ENCODE results near the gene HLCS.

HLCS gene

GRCh38 chr21:36850372-36850771 lies 116.1 kb downstream of the HLCS start:
- DNase-seq (ENCODE audit: low read depth, low spot score), result no peak
- Histone ChIP-seq H3K9me3 (ENCODE audit: insufficient read depth, low read length) (no peaks in the 10 kb centered on the region), H3K36me3 (ENCODE audit: insufficient read depth, insufficient read length, low read length) (no peaks in the 10 kb centered on the region), H3K4me1 (ENCODE audit: insufficient read depth, insufficient read length) (peaks cover 3% of the 10 kb centered on the region), H3K27me3 (ENCODE audit: insufficient read depth, insufficient read length) (no peaks in the 10 kb centered on the region), H3K4me3 (ENCODE audit: insufficient read length, low read depth) (no peak overlapping the region), H3K9ac (ENCODE audit: insufficient read length, low read depth) (no peak overlapping the region)
- TF ChIP-seq YY1 (IDR thresholded peaks at IDR 0.05; ENCODE audit: insufficient read depth, insufficient read length) (no peak), ZNF274 (IDR thresholded peaks at IDR 0.05; ENCODE audit: low read depth, low read length) (no peak), SUZ12 (IDR thresholded peaks at IDR 0.05; ENCODE audit: extremely low read depth, insufficient read depth, insufficient read length) (no peak)

GRCh38 chr21:36849461-36850105 lies 116.9 kb downstream of the HLCS start:
- no peak for DNase-seq (ENCODE audit: low read depth, low spot score)
- Histone ChIP-seq H3K4me3 (ENCODE audit: insufficient read length, low read depth) (no peak overlapping the region), H3K9ac (ENCODE audit: insufficient read length, low read depth) (no peak overlapping the region), H3K36me3 (ENCODE audit: insufficient read depth, insufficient read length, low read length) (no peaks in the 10 kb centered on the region), H3K4me1 (ENCODE audit: insufficient read depth, insufficient read length) (peaks cover 3% of the 10 kb centered on the region), H3K9me3 (ENCODE audit: insufficient read depth, low read length) (no peaks in the 10 kb centered on the region), H3K27me3 (ENCODE audit: insufficient read depth, insufficient read length) (no peaks in the 10 kb centered on the region)
- no peak for TF ChIP-seq ZNF274 (IDR thresholded peaks at IDR 0.05; ENCODE audit: low read depth, low read length)
- no peak for TF ChIP-seq YY1 (IDR thresholded peaks at IDR 0.05; ENCODE audit: insufficient read depth, insufficient read length)
- TF ChIP-seq SUZ12 (IDR thresholded peaks at IDR 0.05; ENCODE audit: extremely low read depth, insufficient read depth, insufficient read length), result no peak

GRCh38 chr21:36848730-36849274 lies 117.7 kb downstream of the HLCS start:
- Histone ChIP-seq H3K9ac (ENCODE audit: insufficient read length, low read depth) (no peak overlapping the region), H3K36me3 (ENCODE audit: insufficient read depth, insufficient read length, low read length) (no peaks in the 10 kb centered on the region), H3K4me3 (ENCODE audit: insufficient read length, low read depth) (no peak overlapping the region), H3K9me3 (ENCODE audit: insufficient read depth, low read length) (no peaks in the 10 kb centered on the region), H3K27me3 (ENCODE audit: insufficient read depth, insufficient read length) (no peaks in the 10 kb centered on the region), H3K4me1 (ENCODE audit: insufficient read depth, insufficient read length) (peaks cover 3% of the 10 kb centered on the region)
- no peak for DNase-seq (ENCODE audit: low read depth, low spot score)
- no peak for TF ChIP-seq YY1 (IDR thresholded peaks at IDR 0.05; ENCODE audit: insufficient read depth, insufficient read length)
- TF ChIP-seq SUZ12 (IDR thresholded peaks at IDR 0.05; ENCODE audit: extremely low read depth, insufficient read depth, insufficient read length), result no peak
- TF ChIP-seq ZNF274 (IDR thresholded peaks at IDR 0.05; ENCODE audit: low read depth, low read length), result no peak

GRCh38 chr21:36847189-36847588 lies 119.3 kb downstream of the HLCS start:
- H3K9me3 ChIP-seq (ENCODE audit: insufficient read depth, low read length), result no peaks in the 10 kb centered on the region
- TF ChIP-seq ZNF274 (IDR thresholded peaks at IDR 0.05; ENCODE audit: low read depth, low read length) (no peak), SUZ12 (IDR thresholded peaks at IDR 0.05; ENCODE audit: extremely low read depth, insufficient read depth, insufficient read length) (no peak), YY1 (IDR thresholded peaks at IDR 0.05; ENCODE audit: insufficient read depth, insufficient read length) (no peak)
- H3K27me3 ChIP-seq (ENCODE audit: insufficient read depth, insufficient read length), result no peaks in the 10 kb centered on the region
- DNase-seq (ENCODE audit: low read depth, low spot score), result no peak
- no peak overlapping the region for H3K9ac ChIP-seq (ENCODE audit: insufficient read length, low read depth)
- H3K36me3 ChIP-seq (ENCODE audit: insufficient read depth, insufficient read length, low read length), result no peaks in the 10 kb centered on the region
- H3K4me3 ChIP-seq (ENCODE audit: insufficient read length, low read depth), result no peak overlapping the region
- peaks cover under 1% of the 10 kb centered on the region for H3K4me1 ChIP-seq (ENCODE audit: insufficient read depth, insufficient read length)

GRCh38 chr21:36846631-36847030 lies 119.8 kb downstream of the HLCS start:
- H3K9ac ChIP-seq (ENCODE audit: insufficient read length, low read depth), result no peak overlapping the region
- TF ChIP-seq YY1 (IDR thresholded peaks at IDR 0.05; ENCODE audit: insufficient read depth, insufficient read length), result no peak
- TF ChIP-seq SUZ12 (IDR thresholded peaks at IDR 0.05; ENCODE audit: extremely low read depth, insufficient read depth, insufficient read length), result no peak
- no peak for TF ChIP-seq ZNF274 (IDR thresholded peaks at IDR 0.05; ENCODE audit: low read depth, low read length)
- no peaks in the 10 kb centered on the region for H3K36me3 ChIP-seq (ENCODE audit: insufficient read depth, insufficient read length, low read length)
- DNase-seq (ENCODE audit: low read depth, low spot score), result no peak
- no peak overlapping the region for H3K4me3 ChIP-seq (ENCODE audit: insufficient read length, low read depth)
- H3K4me1 ChIP-seq (ENCODE audit: insufficient read depth, insufficient read length), result no peaks in the 10 kb centered on the region
- H3K27me3 ChIP-seq (ENCODE audit: insufficient read depth, insufficient read length), result no peaks in the 10 kb centered on the region
- H3K9me3 ChIP-seq (ENCODE audit: insufficient read depth, low read length), result no peaks in the 10 kb centered on the region

GRCh38 chr21:36845790-36846189 lies 120.7 kb downstream of the HLCS start:
- Histone ChIP-seq H3K4me3 (ENCODE audit: insufficient read length, low read depth) (no peak overlapping the region), H3K4me1 (ENCODE audit: insufficient read depth, insufficient read length) (no peaks in the 10 kb centered on the region), H3K36me3 (ENCODE audit: insufficient read depth, insufficient read length, low read length) (no peaks in the 10 kb centered on the region), H3K27me3 (ENCODE audit: insufficient read depth, insufficient read length) (no peaks in the 10 kb centered on the region), H3K9ac (ENCODE audit: insufficient read length, low read depth) (no peak overlapping the region), H3K9me3 (ENCODE audit: insufficient read depth, low read length) (no peaks in the 10 kb centered on the region)
- DNase-seq (ENCODE audit: low read depth, low spot score), result no peak
- TF ChIP-seq ZNF274 (IDR thresholded peaks at IDR 0.05; ENCODE audit: low read depth, low read length) (no peak), SUZ12 (IDR thresholded peaks at IDR 0.05; ENCODE audit: extremely low read depth, insufficient read depth, insufficient read length) (no peak), YY1 (IDR thresholded peaks at IDR 0.05; ENCODE audit: insufficient read depth, insufficient read length) (no peak)

GRCh38 chr21:36845070-36845469 lies 121.4 kb downstream of the HLCS start:
- no peak overlapping the region for H3K9ac ChIP-seq (ENCODE audit: insufficient read length, low read depth)
- no peaks in the 10 kb centered on the region for H3K36me3 ChIP-seq (ENCODE audit: insufficient read depth, insufficient read length, low read length)
- no peaks in the 10 kb centered on the region for H3K4me1 ChIP-seq (ENCODE audit: insufficient read depth, insufficient read length)
- DNase-seq (ENCODE audit: low read depth, low spot score), result no peak
- H3K9me3 ChIP-seq (ENCODE audit: insufficient read depth, low read length), result no peaks in the 10 kb centered on the region
- no peak overlapping the region for H3K4me3 ChIP-seq (ENCODE audit: insufficient read length, low read depth)
- no peaks in the 10 kb centered on the region for H3K27me3 ChIP-seq (ENCODE audit: insufficient read depth, insufficient read length)
- TF ChIP-seq SUZ12 (IDR thresholded peaks at IDR 0.05; ENCODE audit: extremely low read depth, insufficient read depth, insufficient read length), result no peak
- TF ChIP-seq YY1 (IDR thresholded peaks at IDR 0.05; ENCODE audit: insufficient read depth, insufficient read length), result no peak

Data from NT2/D1 (cell line).